Right forelimb (tissue), 1 donor: ENCODE results near the gene ANKRD23.
"Not testable (repeated sequence)": the region's sequence is repeated elsewhere in the genome, so short reads cannot be mapped to it uniquely, and the experiment has no call there.

Experiments used
- DNase-seq: peaks from one replicate; pipeline ENCODE4 v3.0.0-alpha.2; 2018

Gene ANKRD23

GRCh38 chr2:96811917-96812316 is 31.9 kb downstream of the ANKRD23 start:
- peak; percentile 75 for DNase-seq

GRCh38 chr2:96810783-96811192 is 33.0 kb downstream of the ANKRD23 start:
- no peak for DNase-seq

GRCh38 chr2:96809951-96810782 is 33.7 kb downstream of the ANKRD23 start:
- no peak for DNase-seq

- DNase-seq = no peak
These were observed 34.5 kb downstream of the ANKRD23 start for GRCh38 chr2:96809216-96809882.

- DNase-seq = peak; percentile 30
These were observed 35.5 kb downstream of the ANKRD23 start for GRCh38 chr2:96808176-96808837.

- DNase-seq = no peak
These were observed 36.7 kb downstream of the ANKRD23 start for GRCh38 chr2:96807127-96807471.

GRCh38 chr2:96806468-96807126 is 37.2 kb downstream of the ANKRD23 start:
- no peak for DNase-seq

GRCh38 chr2:96805946-96806345 is 37.9 kb downstream of the ANKRD23 start:
- not testable (repeated sequence) for DNase-seq

- no peak for DNase-seq
These were observed 38.8 kb downstream of the ANKRD23 start for GRCh38 chr2:96804986-96805385.

- DNase-seq = no peak
These were observed 41.1 kb downstream of the ANKRD23 start for GRCh38 chr2:96802721-96803120.

- DNase-seq = no peak
These were observed 41.8 kb downstream of the ANKRD23 start for GRCh38 chr2:96801786-96802595.

- DNase-seq = peak; percentile 80
These were observed 42.6 kb downstream of the ANKRD23 start for GRCh38 chr2:96801005-96801785.

GRCh38 chr2:96800061-96801004 is 43.5 kb downstream of the ANKRD23 start:
- DNase-seq = no peak

GRCh38 chr2:96799623-96799935 is 44.2 kb downstream of the ANKRD23 start:
- DNase-seq = no peak

GRCh38 chr2:96798733-96799622 is 44.8 kb downstream of the ANKRD23 start:
- DNase-seq = no peak

GRCh38 chr2:96797066-96797625 is 46.7 kb downstream of the ANKRD23 start:
- no peak for DNase-seq

GRCh38 chr2:96796497-96796896 is 47.3 kb downstream of the ANKRD23 start:
- not testable (repeated sequence) for DNase-seq

GRCh38 chr2:96795076-96795475 is 48.7 kb downstream of the ANKRD23 start:
- DNase-seq = no peak
